ENCODE measurements around the gene PEX16. TPM values are rescaled to one million over a fixed set of nuclear protein-coding genes. Genes with fewer than 3 reads are reported as not detected.

Gene PEX16
- total and polyA plus RNA-seq, 9 of the 15 experiments (the other 6 are each of a cell fraction or from before 2014, with no cell fraction given) = 1.5 to 43.9 (median 14.6) TPM

DNA sequence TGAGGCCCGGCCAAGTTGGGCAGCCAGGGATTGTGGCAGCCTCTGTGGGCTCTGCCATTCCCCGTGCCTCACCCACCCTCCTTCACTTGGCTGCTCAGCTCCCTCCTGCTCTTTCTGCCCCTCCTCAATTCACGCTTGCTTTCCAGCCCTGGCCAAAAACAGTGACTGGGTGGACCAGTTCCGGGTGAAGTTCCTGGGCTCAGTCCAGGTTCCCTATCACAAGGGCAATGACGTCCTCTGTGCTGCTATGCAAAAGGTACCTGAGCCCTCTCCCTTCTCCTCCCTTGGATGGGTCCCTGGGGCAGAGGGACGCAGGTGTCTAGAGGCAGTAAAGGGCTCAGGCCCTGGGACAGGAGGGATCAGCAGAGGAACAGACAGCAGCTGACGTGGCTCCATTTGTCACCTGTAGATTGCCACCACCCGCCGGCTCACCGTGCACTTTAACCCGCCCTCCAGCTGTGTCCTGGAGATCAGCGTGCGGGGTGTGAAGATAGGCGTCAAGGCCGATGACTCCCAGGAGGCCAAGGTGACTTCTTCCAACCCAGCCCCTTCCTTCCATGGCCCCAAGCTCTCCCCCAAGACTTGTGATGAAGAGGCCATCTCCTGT lies 13.3 kb downstream of the PEX16 start (continued):
- no peak for TF ChIP-seq ZNF384 (IDR thresholded peaks at IDR 0.05; ENCODE audit: low read depth, low read length)
- TF ChIP-seq CBFB (CRISPR knock-in tag; IDR thresholded peaks at IDR 0.05) = no peak
- no peak for TF ChIP-seq TBP (optimal IDR thresholded peaks at IDR 0.05; ENCODE audit: low read depth, low read length)
- no peak for TF ChIP-seq CREBBP (IDR thresholded peaks at IDR 0.05; ENCODE audit: low read depth, low read length)
- TF ChIP-seq FOXP1 (CRISPR knock-in tag; IDR thresholded peaks at IDR 0.05) = no peak
- TF ChIP-seq, protein P1, sequence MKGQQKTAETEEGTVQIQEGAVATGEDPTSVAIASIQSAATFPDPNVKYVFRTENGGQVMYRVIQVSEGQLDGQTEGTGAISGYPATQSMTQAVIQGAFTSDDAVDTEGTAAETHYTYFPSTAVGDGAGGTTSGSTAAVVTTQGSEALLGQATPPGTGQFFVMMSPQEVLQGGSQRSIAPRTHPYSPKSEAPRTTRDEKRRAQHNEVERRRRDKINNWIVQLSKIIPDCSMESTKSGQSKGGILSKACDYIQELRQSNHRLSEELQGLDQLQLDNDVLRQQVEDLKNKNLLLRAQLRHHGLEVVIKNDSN (CRISPR knock-in tag; IDR thresholded peaks at IDR 0.05) = no peak
- TF ChIP-seq CBFA2T3 (IDR thresholded peaks at IDR 0.05) = peak; percentile 94
- no peak for TF ChIP-seq REST (IDR thresholded peaks at IDR 0.05; ENCODE audit: borderline replicate concordance)
- TF ChIP-seq REST (CRISPR knock-in tag; IDR thresholded peaks at IDR 0.05; ENCODE audit: low read depth) = no peak
- no peak for TF ChIP-seq ARID2 (IDR thresholded peaks at IDR 0.05)
- TF ChIP-seq, protein P2, sequence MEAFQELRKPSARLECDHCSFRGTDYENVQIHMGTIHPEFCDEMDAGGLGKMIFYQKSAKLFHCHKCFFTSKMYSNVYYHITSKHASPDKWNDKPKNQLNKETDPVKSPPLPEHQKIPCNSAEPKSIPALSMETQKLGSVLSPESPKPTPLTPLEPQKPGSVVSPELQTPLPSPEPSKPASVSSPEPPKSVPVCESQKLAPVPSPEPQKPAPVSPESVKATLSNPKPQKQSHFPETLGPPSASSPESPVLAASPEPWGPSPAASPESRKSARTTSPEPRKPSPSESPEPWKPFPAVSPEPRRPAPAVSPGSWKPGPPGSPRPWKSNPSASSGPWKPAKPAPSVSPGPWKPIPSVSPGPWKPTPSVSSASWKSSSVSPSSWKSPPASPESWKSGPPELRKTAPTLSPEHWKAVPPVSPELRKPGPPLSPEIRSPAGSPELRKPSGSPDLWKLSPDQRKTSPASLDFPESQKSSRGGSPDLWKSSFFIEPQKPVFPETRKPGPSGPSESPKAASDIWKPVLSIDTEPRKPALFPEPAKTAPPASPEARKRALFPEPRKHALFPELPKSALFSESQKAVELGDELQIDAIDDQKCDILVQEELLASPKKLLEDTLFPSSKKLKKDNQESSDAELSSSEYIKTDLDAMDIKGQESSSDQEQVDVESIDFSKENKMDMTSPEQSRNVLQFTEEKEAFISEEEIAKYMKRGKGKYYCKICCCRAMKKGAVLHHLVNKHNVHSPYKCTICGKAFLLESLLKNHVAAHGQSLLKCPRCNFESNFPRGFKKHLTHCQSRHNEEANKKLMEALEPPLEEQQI (IDR thresholded peaks at IDR 0.05) = no peak
- no peak for TF ChIP-seq ZNF324 (CRISPR knock-in tag; IDR thresholded peaks at IDR 0.05)
- TF ChIP-seq, protein P3, sequence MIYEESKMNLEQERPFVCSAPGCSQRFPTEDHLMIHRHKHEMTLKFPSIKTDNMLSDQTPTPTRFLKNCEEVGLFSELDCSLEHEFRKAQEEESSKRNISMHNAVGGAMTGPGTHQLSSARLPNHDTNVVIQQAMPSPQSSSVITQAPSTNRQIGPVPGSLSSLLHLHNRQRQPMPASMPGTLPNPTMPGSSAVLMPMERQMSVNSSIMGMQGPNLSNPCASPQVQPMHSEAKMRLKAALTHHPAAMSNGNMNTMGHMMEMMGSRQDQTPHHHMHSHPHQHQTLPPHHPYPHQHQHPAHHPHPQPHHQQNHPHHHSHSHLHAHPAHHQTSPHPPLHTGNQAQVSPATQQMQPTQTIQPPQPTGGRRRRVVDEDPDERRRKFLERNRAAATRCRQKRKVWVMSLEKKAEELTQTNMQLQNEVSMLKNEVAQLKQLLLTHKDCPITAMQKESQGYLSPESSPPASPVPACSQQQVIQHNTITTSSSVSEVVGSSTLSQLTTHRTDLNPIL (CRISPR knock-in tag; IDR thresholded peaks at IDR 0.05) = no peak

All from K562 (cell line).